Right kidney (tissue), 9 donors: ENCODE data around the gene GPR179.

Experiments used
- DNase-seq: peaks from one replicate; pipeline ENCODE4 v3.0.0-alpha.2; 2016
- long read RNA-seq, 8 donors: transcript quantifications; one replicate each; lab custom pipeline, GENCODE V29; 2026

The GPR179 gene
- long read RNA-seq, donor 1 = 0 reads
- long read RNA-seq, donor 2 = 0 reads
- long read RNA-seq, donor 3 = 0 reads
- long read RNA-seq, donor 4 = 0 reads
- long read RNA-seq, donor 5 = 0 reads
- long read RNA-seq, donor 6 = 0 reads
- long read RNA-seq, donor 7 = 0 reads
- long read RNA-seq, donor 8 = 0 reads

- DNase-seq = no peak
Observed at GRCh38 chr17:38343608-38344419, at the start of gene GPR179. TSS of gene GPR179 (minus strand) at chr17:38343956. CDS start at chr17:38343789, 167 bp downstream.

GRCh38 chr17:38379448-38379847 lies 35.7 kb upstream of the GPR179 start:
- DNase-seq = no peak

- DNase-seq = no peak
Observed at GRCh38 chr17:38369124-38369886, 25.5 kb upstream of the GPR179 start.

- DNase-seq = no peak
Observed at GRCh38 chr17:38364741-38365140, 21.0 kb upstream of the GPR179 start.

- DNase-seq = no peak
Observed at GRCh38 chr17:38363016-38363415, 19.3 kb upstream of the GPR179 start.

- no peak for DNase-seq
Observed at GRCh38 chr17:38361694-38362465, 18.1 kb upstream of the GPR179 start.

- DNase-seq = no peak
Observed at GRCh38 chr17:38358586-38359513, 15.1 kb upstream of the GPR179 start.

- DNase-seq = peak; percentile 15
Observed at GRCh38 chr17:38357486-38358123, 13.8 kb upstream of the GPR179 start.

GRCh38 chr17:38355251-38355650 lies 11.5 kb upstream of the GPR179 start:
- no peak for DNase-seq

- no peak for DNase-seq
Observed at GRCh38 chr17:38354466-38354865, 10.7 kb upstream of the GPR179 start.

- no peak for DNase-seq
Observed at GRCh38 chr17:38353668-38354067, 9.9 kb upstream of the GPR179 start.

GRCh38 chr17:38353086-38353604 lies 9.4 kb upstream of the GPR179 start:
- DNase-seq = no peak

- peak; percentile 70 for DNase-seq
Observed at GRCh38 chr17:38352245-38353085, 8.7 kb upstream of the GPR179 start.

GRCh38 chr17:38351412-38352222 lies 7.9 kb upstream of the GPR179 start, which contains the start of gene SOCS7:
TSS of gene SOCS7 (plus strand) at chr17:38351844. CDS start at chr17:38352053, 209 bp downstream.
- DNase-seq = peak; percentile 93

GRCh38 chr17:38350035-38350434 lies 6.3 kb upstream of the GPR179 start:
- DNase-seq = no peak

GRCh38 chr17:38349097-38349730 lies 5.5 kb upstream of the GPR179 start:
- peak; percentile 66 for DNase-seq

- no peak for DNase-seq
Observed at GRCh38 chr17:38345743-38346142, 2.0 kb upstream of the GPR179 start.

GRCh38 chr17:38344420-38344745 lies 627 bp upstream of the GPR179 start:
- no peak for DNase-seq
